Upper lobe of left lung (tissue), 4 donors: ENCODE measurements around the gene DENND2C.

Source experiments
- CTCF ChIP-seq, 6 experiments: fragments of 450-650 bp in 4 of 6; fragments of 200-600 bp in 2 of 6; sonication (generic) in 2 of 6; IDR thresholded peaks; one replicate each; pipeline ENCODE4 v1.5.1; 2016 to 2019; ENCODE audit warnings: antibody characterized with exemption in 6 of 6
- POLR2A ChIP-seq, 4 donors: fragments of 450-650 bp; IDR thresholded peaks; one replicate each; pipeline ENCODE4 v1.5.1; 2016 to 2017; ENCODE audit warnings: antibody characterized with exemption in 4 of 4, mild to moderate bottlenecking in 2 of 4
- POLR2AphosphoS5 ChIP-seq, 2 donors: sonication (generic); formaldehyde crosslinking; IDR thresholded peaks; one replicate each; pipeline ENCODE4 v1.5.1; 2017; ENCODE audit warnings: antibody characterized with exemption in 2 of 2

GRCh38 chr1:114666954-114667353 is 2.9 kb downstream of the DENND2C start:
- TF ChIP-seq CTCF (IDR thresholded peaks at IDR 0.05) (no peak), POLR2A (IDR thresholded peaks at IDR 0.05) (no peak), POLR2AphosphoS5 (IDR thresholded peaks at IDR 0.05) (no peak)
